ENCODE data around the gene CCDC57.

CCDC57 gene

DNA sequence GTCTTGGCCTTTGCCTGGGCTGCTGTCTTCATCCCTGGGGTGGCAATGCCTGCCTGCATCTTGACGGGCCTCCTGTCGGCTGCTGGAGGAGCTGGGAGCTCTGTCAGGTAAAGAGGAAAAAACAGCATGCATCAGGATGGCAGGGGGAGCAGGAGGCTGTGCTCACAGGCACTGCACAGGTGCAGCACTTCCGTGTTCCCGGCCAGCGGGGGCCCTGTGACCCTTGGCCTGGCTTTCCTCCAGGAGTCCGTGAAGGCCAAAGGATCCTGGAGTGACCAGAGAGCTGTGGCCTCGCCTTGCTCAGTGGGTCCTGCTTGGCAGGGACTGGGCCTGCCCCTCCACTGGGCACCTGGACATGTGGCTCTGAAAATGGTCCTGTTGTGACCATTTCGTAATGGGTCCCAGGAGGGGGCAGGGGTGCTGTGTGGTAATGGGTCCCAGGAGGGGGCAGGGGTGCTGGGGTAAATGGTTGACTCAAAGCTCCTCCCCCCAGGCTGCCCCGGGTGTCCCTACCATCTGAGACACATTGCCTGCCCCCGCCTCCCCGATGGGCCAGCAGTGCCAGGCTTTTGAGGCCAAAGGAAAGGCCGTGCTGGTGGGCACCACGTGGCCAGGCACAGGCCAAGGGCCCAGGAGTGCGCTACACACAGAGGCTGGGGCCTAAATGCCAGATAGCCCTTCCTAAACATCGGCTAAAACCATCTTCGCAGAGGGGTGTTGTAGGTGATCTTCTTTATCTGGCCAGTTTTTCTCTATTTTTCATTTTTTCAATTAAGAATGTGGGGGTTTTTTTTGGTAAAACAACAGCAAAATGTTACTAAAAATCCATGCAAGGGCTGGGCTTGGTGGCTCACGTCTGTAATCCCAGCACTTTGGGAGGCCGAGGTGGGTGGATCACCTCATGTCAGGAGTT, 110.6 kb downstream of the CCDC57 start:
- no peak for FAIRE-seq

DNA sequence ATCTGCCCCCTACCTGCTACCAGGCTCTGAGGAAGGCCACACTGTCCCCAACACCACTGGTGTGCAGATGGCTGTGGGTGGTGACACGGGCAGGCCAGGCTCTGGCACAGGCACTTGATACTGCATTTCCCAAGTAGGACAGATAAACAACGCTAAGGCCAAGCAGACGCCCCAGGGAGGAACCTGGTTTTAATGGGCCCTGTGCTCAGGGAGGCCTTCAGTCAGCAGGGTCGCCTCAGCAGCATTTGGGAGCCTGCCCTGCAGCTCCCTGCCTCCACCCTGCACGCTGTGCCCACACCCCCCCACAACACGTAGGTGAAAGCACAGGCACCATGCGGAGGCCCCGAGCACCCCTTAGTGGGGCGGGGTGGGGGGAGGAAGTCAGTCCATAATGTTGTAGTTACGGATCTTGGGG, 111.3 kb downstream of the CCDC57 start:
- no peak for FAIRE-seq

DNA sequence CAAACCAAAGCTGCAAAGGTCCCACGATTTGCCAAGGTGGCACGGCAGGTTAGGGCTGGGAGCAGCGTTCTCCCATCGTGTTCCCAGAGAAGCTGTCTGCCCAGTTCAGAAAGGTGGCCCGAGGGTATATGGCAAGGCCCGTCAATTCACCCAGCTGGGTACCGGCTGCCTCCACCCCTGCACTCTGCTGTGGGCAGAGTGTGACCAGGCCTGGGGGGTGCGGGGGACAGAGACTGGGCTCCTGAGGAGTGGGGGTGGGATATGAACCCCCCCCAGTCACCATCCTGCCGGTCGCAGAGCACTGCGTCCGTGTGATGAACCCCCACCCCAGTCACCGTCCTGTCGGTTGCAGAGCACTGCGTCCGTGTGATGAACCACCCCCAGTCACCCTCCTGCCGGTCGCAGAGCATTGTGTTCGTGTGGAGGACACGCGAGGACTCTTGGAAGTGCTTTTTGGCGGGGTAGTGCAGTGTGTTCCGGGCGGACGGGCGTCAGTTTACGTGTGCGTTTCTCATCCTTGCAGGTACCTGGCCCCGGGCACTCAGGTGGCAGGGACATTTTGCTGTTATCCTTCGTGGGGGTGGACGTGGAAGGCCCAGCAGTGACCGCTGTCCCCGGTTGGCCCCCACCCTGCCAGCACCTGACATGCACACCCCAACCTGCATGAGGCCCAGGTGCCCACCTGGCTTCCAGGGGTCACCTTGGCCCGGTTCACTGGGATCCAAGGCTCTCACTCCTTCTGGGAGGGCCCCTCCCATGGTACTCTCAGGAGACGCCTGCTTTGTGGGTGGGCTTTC, 111.9 kb downstream of the CCDC57 start:
- no peak for FAIRE-seq

DNA sequence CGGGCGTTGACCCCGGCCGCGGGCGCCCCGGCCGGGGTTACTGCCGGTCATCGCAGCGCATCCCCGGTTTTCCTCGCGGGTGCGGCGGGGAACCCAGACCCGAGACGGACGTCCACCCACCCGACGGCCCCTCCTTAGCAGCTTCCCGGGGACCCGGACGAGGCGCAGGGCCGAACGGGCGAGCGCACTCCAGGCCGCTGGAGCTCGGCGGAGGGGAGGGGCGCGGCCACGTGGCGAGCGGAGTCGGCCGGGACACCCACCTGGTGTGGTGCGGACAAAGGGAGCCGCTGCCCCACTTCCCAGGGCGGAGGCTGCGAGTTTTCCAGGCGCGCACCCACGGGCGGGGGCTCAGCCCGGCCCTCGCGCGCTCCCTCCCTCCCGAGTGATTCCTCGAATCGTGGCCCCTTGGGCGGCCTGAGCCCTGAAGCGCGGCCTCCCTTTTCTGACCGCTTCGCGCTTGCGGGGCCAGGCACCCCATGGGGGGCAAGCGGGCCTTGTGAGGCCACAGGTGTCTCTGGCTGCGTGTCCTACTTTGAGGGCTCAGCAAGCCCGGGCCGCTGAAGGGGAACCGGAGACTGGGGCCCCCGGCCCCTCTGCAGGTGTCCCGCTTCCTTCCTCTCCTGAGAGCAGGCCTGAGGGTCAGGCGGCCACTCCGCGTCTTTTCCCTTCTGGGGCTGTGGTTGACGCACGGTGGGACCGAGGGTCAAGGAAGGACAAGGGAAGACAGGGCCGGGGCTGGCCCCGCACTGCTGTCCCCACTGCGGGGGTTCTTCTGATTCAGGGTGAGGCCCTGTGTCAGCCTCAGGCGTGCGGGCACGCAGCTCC, 113.5 kb downstream of the CCDC57 start:
- no peak for FAIRE-seq

DNA sequence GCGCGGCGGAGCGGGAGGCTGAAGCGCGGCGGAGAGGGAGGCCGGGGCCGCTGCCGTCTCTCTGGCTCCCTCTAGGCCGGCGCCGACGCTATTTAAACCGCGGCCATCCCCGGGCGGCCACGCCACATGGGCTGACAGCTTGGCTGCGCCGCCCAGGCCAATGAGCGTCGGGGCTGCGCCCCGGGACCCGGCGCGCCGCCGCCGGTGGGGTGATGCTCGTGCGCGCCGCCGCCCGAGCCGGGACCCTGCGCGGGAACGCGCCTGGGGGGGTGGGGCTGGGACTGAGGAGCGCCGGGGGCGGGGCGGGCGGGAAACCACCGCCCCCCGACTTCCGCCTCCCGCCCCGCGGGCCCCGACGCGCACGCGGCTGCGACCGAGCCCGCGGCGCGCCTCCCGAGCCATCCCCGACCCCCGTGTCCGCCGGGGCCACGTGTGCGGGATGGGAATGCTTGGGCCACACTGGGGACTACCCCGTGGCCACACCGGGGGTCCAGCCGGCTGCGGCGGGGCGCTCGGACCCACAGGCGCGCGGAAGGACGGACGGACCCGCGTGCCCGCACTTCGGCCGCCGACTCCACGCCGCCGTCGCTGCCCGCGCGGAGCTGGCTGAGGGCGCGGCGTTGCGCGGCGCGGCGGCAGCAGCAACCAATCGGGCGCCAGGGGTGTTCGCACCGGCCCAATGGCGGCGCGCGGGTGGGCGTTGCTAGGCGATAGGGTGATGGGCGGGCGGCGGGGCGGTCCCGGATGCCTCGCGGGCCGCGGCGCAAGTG, 114.3 kb downstream of the CCDC57 start, which contains the start of gene FASN:
FASN (minus strand) TSS at position 68 of the 770 bp plus-strand sequence. CDS start 1,791 bp downstream, outside the sequence.
- no peak for FAIRE-seq

DNA sequence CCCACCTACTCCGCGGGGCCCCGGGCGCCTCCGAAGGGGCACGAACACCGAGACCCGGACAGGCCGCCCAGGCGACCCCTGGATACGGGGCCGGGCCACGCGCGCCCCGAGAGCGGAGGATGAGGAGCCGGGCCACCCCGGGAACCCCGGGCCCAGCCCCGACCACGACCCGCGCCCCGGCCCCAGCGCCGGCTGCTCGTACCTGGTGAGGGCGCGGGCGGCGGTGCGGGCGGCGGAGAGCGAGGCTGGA, 114.8 kb downstream of the CCDC57 start:
- no peak for FAIRE-seq

DNA sequence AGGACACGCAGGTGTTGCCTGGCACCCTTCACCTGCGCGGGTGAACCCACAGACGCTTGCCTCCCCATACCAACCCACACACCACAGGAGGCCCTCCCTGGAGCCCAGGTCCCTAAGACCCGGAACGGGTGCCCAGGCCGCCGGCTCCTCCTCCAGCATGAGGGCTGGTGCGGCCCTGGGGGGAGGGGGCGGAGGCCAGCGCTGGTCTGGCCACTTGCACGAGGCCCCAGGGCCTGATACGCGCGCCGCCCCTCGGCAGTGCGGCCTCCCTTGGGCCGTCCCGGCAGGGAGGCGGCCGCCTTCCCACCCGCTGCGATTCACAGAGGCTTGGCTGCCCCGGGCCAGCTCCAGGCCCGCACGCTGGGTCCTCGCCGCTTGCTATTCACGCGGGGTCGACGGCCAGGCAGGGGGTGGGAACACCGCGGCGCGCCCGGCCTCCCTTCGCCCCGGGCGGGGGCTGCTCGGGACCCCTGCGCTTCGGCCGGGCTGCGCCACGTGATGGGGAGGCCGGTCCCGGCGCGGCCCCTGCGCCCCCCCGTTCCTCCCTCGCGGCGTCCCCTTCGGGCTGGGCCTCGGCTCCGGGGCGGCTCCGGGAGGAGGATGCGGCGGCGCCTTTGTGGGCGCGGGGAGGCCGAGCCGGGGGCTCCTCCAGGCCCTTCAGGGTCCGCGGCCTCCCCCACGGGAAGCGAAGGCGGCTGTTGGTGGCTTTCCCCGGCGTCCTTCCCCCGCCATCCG, 115.3 kb downstream of the CCDC57 start:
- no peak for FAIRE-seq

DNA sequence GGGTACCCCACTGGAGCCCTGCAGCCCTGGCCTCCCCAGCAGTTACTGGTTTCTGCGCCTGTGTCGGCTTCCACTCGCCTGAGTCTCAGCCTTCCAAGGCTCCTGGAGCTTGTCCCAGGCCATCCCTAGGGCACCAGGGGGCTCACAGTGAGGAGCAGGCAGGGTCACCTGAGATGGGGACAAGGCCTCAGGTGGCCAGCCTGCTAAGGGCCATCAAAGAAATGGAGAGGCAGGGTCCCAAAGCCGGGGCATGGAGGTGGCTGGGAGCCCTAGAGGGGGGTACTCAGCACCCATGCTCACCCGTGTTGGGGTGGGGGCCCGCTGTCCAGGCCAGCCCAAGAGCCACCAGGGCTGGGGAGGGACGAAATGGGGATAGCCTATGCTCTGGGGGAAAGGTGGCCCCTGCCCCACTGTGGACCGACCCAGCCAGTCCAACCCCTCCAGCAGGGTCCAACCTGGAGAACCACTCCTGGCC, 115.9 kb downstream of the CCDC57 start:
- FAIRE-seq = no peak

DNA sequence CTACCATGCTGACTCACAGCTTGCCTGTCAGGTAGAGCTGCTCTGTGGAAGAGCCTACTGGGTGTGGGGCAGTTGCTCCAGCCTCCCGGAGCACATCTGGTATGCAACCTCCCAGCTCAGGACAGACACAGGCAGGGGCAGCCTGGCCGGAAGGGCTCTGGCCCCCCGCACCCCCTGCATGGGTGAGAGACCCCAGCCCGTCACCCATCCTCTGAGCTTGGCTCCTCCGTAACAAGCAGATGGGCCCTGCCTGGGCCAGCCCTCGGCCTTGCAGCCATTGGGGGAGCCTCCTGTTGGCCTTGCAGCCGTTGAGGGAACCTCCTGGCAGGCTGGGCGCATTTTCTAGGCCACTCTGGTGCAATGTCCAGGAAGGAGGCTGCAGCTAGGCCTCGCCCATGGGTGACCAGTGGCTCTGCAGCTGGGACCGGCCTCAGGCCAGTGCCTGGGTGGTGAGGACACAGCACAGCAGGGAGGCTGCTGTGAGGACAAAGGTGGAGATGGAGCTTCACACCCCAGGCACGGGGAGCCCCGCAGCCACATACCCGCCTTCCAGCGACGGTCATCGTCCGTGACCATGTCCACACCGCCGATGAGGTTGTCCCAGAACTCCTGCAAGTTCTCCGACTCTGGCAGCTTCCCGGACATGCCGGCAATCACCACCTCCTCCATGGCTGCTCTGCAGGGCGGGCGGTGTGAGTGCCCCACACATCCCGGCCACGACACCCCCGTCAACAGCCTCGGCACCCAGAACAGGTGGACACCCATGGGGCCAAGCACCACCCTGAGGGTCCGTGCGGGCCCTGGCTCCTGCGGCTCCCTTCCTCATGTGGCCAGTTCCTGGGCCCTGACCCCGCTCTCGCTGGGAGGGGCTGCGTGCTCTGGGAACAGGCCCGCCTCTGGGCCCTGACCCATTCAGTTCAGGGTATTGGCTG, 116.6 kb downstream of the CCDC57 start:
- FAIRE-seq = no peak

DNA sequence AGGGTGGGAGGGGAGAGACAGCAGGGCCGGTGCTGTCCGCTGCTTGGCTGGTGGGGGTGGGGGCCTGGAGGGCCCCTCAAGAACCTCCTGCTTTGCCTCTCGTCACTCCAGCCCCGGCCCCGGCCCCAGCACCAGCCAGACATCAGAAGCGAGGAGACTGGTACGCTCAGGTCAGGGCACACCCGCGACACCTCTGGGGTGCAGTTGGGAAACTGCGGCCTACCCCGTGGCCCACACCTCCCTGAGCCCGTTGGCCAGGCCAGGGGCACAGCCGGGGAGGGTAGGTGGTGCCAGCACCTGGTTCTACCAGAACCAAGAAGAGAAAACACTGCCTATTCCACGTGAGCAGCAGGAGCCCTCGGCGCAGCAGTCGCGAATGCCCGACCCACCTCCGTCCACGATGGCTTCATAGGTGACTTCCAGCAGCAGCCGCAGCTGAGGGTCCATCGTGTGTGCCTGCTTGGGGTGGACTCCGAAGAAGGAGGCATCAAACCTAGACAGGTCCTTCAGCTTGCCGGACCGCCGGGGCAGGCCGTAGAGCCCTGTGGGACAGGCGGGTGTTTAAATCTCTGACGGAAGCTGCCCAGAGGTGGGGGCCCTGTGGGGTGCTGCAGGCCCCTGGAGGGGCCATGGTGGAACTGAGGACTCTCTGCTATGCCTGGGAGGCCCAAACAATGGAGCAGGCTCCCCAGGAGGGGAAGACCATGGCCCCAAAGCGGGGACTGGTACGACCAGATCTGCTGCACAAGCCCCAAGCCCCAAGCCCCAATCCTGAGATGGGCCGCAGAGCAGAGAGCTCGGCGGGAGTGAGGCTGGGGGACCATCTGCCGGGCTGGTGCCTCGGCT, 117.5 kb downstream of the CCDC57 start:
- FAIRE-seq = no peak

DNA sequence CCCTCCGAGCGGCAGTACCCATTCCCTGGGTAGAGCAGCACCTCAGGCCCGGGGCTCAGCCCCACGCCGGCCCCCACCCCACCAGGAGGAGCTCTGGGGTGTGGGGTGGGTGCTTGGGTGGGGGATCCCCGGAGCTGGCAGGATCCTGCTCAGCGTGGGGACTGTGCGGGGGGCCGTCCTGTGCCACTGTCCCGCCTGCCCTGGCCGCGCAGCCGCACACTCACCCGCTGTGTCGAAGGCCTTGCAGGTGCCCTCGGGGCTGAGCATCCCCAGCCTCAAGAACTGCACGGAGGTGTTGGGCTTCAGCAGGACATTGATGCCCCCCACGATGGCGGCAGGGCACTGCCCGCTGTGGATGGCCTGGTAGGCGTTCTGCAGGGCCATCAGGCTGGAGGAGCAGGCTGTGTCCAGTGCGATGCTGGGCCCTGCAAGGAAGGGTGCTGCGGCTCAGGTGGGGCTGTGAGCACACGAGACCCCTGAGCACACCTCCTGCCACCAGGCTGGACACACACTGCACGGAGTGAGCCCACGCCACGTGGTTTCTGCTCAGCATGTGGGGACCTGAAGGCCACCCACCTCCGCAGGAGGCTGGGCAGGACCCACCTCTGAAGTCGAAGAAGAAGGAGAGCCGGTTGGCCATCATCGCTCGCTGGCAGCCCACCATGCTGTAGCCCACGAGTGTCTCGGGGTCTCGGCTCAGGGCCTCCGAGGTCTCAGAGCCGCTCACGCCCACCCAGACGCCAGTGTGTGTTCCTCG, 119.5 kb downstream of the CCDC57 start:
- FAIRE-seq = no peak

DNA sequence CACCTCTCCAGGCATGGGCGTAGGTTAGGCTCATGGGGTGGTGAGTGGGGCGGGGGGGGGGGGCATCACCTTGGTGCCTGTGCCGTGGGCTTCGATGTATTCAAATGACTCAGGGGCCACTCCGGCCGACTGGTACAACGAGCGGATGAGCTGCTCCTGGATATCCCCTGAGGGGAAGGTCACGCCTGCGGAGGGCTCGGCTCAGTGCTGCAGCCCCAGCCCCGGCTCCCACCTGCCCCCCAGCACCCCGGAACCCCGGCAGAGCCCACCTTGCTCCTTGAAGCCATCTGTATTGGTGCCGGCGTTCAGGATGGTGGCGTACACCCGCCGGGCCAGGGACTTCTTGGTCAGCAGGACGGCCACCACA, 120.0 kb downstream of the CCDC57 start:
- no peak for FAIRE-seq

DNA sequence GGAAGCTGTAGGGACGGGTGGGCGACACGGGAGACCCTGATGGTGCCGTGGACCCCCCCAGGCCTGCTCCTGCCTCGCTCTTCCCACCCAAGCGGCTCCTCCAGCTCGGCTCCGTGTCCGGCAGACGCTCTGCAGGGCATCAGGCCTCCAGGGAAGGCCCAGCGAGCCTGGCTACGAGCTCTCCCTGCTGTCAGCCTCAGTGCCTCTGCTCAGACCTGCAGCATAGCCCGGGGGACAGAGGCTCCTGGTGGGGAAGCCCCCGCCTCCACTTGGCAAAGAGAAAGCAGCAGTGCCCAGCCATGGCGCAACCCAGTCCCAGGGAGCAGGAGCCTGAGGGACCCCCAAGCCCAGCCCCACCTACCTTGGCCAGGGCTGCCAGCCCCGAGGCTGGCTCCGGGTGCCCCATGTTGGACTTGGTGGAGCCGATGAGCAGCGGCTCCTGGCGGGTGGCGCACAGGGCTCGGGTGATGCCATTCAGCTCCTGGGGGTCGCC, 120.5 kb downstream of the CCDC57 start:
- FAIRE-seq = no peak

DNA sequence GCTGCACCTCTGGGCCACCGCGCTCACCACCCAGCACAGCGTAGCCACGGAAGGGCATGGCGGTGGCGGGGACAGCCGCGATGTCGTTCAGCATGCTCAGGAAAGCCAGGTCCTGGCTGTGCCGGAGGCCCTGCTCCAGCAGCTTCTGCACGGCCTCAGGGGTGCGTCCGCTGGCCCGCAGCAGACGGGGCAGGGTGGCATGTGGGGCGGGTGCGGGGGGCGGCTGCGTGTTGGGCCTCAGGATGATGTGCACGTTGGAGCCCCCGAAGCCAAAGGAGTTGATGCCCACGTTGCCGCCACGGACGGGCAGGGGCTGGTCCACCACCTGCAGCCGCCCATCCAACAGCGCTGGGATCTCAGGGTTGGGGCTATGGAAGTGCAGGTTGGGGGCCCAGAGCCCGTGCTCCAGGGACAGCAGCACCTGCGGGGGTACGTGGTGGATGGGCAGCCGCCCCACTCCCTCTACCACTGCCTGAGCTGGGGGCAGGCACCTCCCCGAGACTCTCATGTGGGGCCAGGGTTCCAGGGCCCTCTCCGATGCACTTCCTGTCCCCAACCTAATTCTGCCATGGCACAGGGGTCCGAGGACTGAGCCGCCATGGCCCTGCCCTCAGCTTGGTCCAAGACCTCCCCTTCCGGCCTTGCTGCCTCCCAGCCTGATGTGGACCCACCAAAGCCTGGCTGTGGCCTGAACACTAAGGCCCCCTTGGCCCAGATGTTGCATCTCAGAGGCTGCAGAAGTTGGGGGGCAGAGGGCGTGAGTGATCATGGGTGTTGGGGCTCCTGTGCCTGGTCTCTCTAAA, 121.2 kb downstream of the CCDC57 start:
- FAIRE-seq = no peak

DNA sequence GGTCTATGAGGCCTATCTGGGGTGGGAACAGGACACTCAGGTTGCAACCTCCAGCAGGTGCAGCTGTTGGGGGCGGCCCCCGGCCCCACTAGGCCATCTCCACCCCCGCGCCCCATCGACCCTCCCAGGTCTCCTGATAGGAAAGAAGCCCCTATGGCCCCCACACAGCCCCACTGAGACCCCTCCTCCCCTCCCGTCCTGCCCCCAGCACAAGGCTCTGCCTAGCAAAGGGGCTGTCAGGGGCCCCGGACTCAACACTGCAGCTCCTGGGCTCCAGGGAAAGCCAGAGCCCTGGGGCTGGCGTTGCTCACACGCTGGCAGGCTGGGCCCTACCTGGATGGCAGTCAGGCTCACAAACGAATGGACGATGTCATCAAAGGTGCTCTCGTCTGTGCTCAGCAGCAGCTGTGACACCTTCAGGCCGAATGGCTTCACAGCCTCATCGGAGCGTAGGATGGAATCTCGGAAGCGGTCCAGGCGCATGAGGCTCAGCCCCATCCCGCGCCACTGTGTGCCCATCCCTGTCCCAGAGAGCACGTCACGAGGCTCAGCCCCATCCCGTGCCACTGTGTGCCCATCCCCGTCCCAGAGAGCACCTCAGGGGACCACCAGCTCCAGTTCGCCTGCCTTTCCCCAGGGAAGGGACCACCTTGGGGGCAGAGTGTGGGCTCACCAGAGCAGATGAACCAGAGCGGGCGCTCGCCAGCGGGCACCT, 121.9 kb downstream of the CCDC57 start:
- no peak for FAIRE-seq

DNA sequence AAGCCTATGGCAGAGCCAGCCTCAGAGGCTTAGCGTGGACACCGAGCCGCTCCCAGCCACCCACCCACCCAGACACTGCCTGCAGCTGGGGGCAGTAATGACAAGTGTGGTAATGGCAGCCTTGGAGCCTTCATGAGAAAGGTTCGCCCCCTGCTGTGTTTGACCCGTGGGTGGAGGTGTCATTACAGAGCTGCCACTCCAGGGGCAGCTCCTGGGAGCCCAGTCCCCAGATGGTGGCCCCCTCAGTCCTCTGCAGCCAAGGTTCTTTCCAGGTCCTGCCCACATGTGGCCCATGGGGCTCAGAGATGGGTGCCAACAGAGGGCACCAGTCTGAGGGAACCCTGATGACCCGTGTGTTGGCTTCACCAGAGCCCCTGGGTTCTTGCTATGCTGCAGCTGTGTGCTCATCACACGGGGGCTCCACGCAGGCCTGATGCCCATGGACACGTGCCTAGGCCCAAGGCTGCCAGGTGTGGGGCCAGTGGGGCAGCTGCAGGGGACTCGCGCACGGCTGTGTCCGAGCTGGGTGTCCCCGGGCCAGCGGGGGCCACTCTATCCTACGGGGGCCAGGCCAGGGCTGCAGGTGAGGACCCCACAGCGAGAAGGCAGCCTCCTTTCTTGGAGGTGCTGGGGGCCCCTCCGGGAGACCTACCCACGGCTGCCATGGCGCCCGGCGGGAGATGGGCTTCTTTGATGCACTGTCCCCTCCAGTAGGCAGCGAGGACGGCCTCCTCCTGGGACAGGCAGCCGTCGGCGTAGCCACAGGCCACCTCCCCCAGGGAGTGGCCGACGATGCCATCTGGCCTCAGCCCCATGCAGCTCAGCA, 122.7 kb downstream of the CCDC57 start:
- FAIRE-seq = no peak
